ENCODE results near the gene GHR.
"Not testable (repeated sequence)": the region's sequence is repeated elsewhere in the genome, so short reads cannot be mapped to it uniquely, and the experiment has no call there.

Gene GHR

GRCh38 chr5:42572313-42572712 lies 149.1 kb downstream of the GHR start:
- DNase-seq: no peak

GRCh38 chr5:42573386-42573785 lies 150.1 kb downstream of the GHR start:
- no peak for DNase-seq

GRCh38 chr5:42575914-42576313 lies 152.7 kb downstream of the GHR start:
- not testable (repeated sequence) for DNase-seq

- not testable (repeated sequence) for DNase-seq
These were observed 155.7 kb downstream of the GHR start for GRCh38 chr5:42578901-42579300.

- no peak for DNase-seq
These were observed 156.1 kb downstream of the GHR start for GRCh38 chr5:42579320-42579719.

GRCh38 chr5:42581845-42582244 lies 158.6 kb downstream of the GHR start:
- no peak for DNase-seq

GRCh38 chr5:42582723-42583122 lies 159.5 kb downstream of the GHR start:
- no peak for DNase-seq

GRCh38 chr5:42583322-42583721 lies 160.1 kb downstream of the GHR start:
- peak; percentile 25 for DNase-seq

GRCh38 chr5:42586625-42587024 lies 163.4 kb downstream of the GHR start:
- no peak for DNase-seq

- no peak for DNase-seq
These were observed 164.0 kb downstream of the GHR start for GRCh38 chr5:42587096-42587723.

GRCh38 chr5:42590566-42590965 lies 167.3 kb downstream of the GHR start:
- no peak for DNase-seq

- DNase-seq: no peak
These were observed 167.8 kb downstream of the GHR start for GRCh38 chr5:42591015-42591414.

GRCh38 chr5:42592401-42593140 lies 169.3 kb downstream of the GHR start:
- no peak for DNase-seq

GRCh38 chr5:42593591-42593990 lies 170.4 kb downstream of the GHR start:
- no peak for DNase-seq

GRCh38 chr5:42595597-42595996 lies 172.4 kb downstream of the GHR start:
- no peak for DNase-seq

GRCh38 chr5:42596817-42597216 lies 173.6 kb downstream of the GHR start:
- DNase-seq: no peak

- no peak for DNase-seq
These were observed 174.2 kb downstream of the GHR start for GRCh38 chr5:42597318-42597937.

GRCh38 chr5:42598311-42598710 lies 175.1 kb downstream of the GHR start:
- DNase-seq: no peak

- DNase-seq: no peak
These were observed 175.9 kb downstream of the GHR start for GRCh38 chr5:42599106-42599505.

GRCh38 chr5:42600441-42600840 lies 177.2 kb downstream of the GHR start:
- no peak for DNase-seq

GRCh38 chr5:42604171-42604711 lies 181.0 kb downstream of the GHR start:
- DNase-seq: no peak

- no peak for DNase-seq
These were observed 182.3 kb downstream of the GHR start for GRCh38 chr5:42605490-42605889.

- DNase-seq: no peak
These were observed 183.2 kb downstream of the GHR start for GRCh38 chr5:42606464-42606869.

GRCh38 chr5:42611437-42611836 lies 188.2 kb downstream of the GHR start:
- no peak for DNase-seq
